Left cardiac atrium (tissue), 4 donors: ENCODE data around the gene MFSD1. TPM values are rescaled to one million over a fixed set of nuclear protein-coding genes. Genes with fewer than 3 reads are reported as not detected.

Experiments
- ATAC-seq, 2 donors: fragments of 200-7000 bp; cut with Tn5 transposase; one replicate each; pipeline ENCODE4 v1.9.1; 2020; ENCODE audit warnings: mild to moderate bottlenecking in 2 of 2, moderate library complexity in 2 of 2
- DNase-seq: peaks from one replicate; pipeline ENCODE4 v3.0.0-alpha.2; 2020
- intact Hi-C, 2 donors: fragments of 100-400 bp; cut with DNase I; formaldehyde crosslinking; loops; one replicate each; pipeline versions ENCODE4 v1.14.1 to v1.15.1; 2022 to 2023
- total RNA-seq, 2 donors: library from RNA; stranded (reverse); fragmentation: NEBNext Ultra II Directional; extraction: Animal tissue kit (Norgen Biotek cat#: 25700); gene quantifications; one replicate each; pipeline ENCODE4 v1.2.1, GENCODE V29; 2021
- donor health status: DM: no; HTN: yes; CAD: no.
- donor health status: DM: no; HTN: yes; CAD: no; lungs with severe emphysema.
- donor health status: DM: yes; HTN: yes; CAD: no.
- donor health status: Dilated cardiomyopathy.

The MFSD1 gene
- total RNA-seq, 2 donors from 2014 or later, result 42.6 to 47.4 TPM

- intact Hi-C loops, result no loop called here
- ATAC-seq, result no peak
- DNase-seq, result no peak
Observed at GRCh38 chr3:158846803-158847451, 45.1 kb downstream of the MFSD1 start.

- no peak for ATAC-seq
- intact Hi-C loops, result no loop called here
- DNase-seq, result no peak
Observed at GRCh38 chr3:158847452-158847821, 45.6 kb downstream of the MFSD1 start.

- ATAC-seq, result no peak
- intact Hi-C loops, result no loop called here
- no peak for DNase-seq
Observed at GRCh38 chr3:158847885-158848284, 46.0 kb downstream of the MFSD1 start.

GRCh38 chr3:158849757-158850156, 47.9 kb downstream of the MFSD1 start:
- no peak for ATAC-seq
- intact Hi-C loops, result no loop called here
- DNase-seq, result no peak

- no peak for ATAC-seq
Observed at GRCh38 chr3:158859362-158859761, 57.5 kb downstream of the MFSD1 start.

GRCh38 chr3:158863247-158863646, 61.4 kb downstream of the MFSD1 start:
- ATAC-seq (no peak), DNase-seq (no peak)
- intact Hi-C loops, result no loop called here

More at GRCh38 chr3:158859362-158859761, 57.5 kb downstream of the MFSD1 start:
- intact Hi-C loops, result no loop called here
- no peak for DNase-seq

GRCh38 chr3:158864492-158864891, 62.6 kb downstream of the MFSD1 start:
- intact Hi-C loops, result no loop called here
- ATAC-seq (no peak), DNase-seq (no peak)

- intact Hi-C loops, result no loop called here
- ATAC-seq (no peak), DNase-seq (no peak)
Observed at GRCh38 chr3:158875700-158876099, 73.8 kb downstream of the MFSD1 start.

Other genes with a start within 250 kb of the MFSD1 start
- 100 to 1,000 TPM; 126 to 199 TPM for gene MLF1, start 230.9 kb upstream of the MFSD1 start, total RNA-seq
- gene GFM1, start 157.5 kb upstream of the MFSD1 start, total RNA-seq, result 10 to 100 TPM; 41.9 to 50.9 TPM
- gene LXN, start 129.4 kb upstream of the MFSD1 start, total RNA-seq, result 10 to 100 TPM in 1 of 2 donors, 1 to 10 TPM in 1; 5.7 to 15.3 TPM
- 100 to 1,000 TPM in 1 of 2 donors, 10 to 100 TPM in 1; 44.8 to 117 TPM for gene RARRES1, start 69.6 kb upstream of the MFSD1 start, total RNA-seq